ENCODE measurements around the gene SCAF4. TPM values are rescaled to one million over a fixed set of nuclear protein-coding genes. Genes with fewer than 3 reads are reported as not detected.
A peak's percentile ranks its signal among the peaks of the same experiment; 100 is the strongest.

Gene SCAF4
- polyA plus RNA-seq, 2 of the 4 experiments (the other 2 are of a cell fraction): 10.4 to 16.6 TPM

DNA sequence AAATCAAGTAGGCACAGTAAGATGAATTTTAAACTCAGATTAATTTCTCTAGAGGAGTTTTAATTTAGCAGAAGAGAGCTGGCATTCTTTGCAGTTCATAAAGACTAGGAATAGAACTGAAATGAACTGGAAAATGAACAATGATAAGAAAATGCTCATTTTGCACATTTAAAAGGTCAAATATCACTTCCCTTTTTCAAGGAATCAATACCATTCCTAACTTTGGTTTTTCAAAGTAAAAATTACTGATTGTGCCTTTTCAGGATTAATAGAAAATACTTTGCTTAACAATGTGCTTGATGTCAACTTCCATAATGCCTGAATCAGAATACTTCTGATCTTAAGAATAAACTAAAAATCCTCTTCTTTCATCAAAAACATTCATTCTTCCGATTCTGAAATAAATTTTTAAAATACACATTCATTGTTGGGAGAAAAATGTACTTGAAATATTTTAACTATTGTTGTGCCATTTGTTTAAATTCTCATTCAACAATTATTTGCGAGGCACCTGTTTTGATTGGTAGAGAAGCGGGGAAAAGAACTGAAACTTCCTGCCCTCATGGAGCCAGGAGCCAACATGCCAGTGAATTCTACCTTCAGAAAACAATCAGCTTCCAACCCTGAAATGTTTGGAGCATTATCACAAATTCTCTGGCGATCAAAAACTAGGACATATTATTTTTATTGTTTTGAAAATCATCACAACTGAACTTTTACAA, 2.1 kb downstream of the SCAF4 start:
- peak overlapping the region; percentile 92 for H3K4me3 ChIP-seq
- DNase-seq (ENCODE audit: low read depth in 1 of 2, low spot score in 1 of 2) (no peak), ATAC-seq (no peak), FAIRE-seq (no peak)
- no peak for TF ChIP-seq RAD21 (conservative IDR thresholded peaks at IDR 0.05 in 1 of 2, IDR thresholded peaks at IDR 0.05 in 1 of 2)
- no peaks in the 10 kb centered on the region for H3K9me3 ChIP-seq
- 55% methylated on average over 4 of the region's 4 CpGs for WGBS (ENCODE audit: missing lambda C conversion rate)
- ChIA-PET CTCF (no interaction called here), POLR2A (no interaction called here)
- peaks cover 35% of the 10 kb centered on the region for H3K4me1 ChIP-seq
- H3K4me2 ChIP-seq: peak overlapping the region; percentile 98
- H3K27ac ChIP-seq: no peak overlapping the region

- no peak overlapping the region for H3K27ac ChIP-seq
- no peaks in the 10 kb centered on the region for H3K9me3 ChIP-seq
- TF ChIP-seq MAZ (IDR thresholded peaks at IDR 0.05; ENCODE audit: borderline replicate concordance, low read depth, low read length) (no peak), NFE2L2 (conservative IDR thresholded peaks at IDR 0.05; ENCODE audit: low read length) (no peak), USF2 (IDR thresholded peaks at IDR 0.05) (no peak), E2F6 (IDR thresholded peaks at IDR 0.05; ENCODE audit: borderline replicate concordance, low read depth) (no peak), SREBF2 (IDR thresholded peaks at IDR 0.05) (no peak), CBX2 (IDR thresholded peaks at IDR 0.05; ENCODE audit: borderline replicate concordance, low read depth) (no peak)
- TF ChIP-seq, protein P1, sequence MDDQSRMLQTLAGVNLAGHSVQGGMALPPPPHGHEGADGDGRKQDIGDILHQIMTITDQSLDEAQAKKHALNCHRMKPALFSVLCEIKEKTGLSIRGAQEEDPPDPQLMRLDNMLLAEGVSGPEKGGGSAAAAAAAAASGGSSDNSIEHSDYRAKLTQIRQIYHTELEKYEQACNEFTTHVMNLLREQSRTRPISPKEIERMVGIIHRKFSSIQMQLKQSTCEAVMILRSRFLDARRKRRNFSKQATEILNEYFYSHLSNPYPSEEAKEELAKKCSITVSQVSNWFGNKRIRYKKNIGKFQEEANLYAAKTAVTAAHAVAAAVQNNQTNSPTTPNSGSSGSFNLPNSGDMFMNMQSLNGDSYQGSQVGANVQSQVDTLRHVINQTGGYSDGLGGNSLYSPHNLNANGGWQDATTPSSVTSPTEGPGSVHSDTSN (IDR thresholded peaks at IDR 0.05): no peak
- POLR2A ChIA-PET: no interaction called here
- no peak for DNase-seq (ENCODE audit: low read depth in 1 of 2, low spot score in 1 of 2)
- no peak for FAIRE-seq
- WGBS (ENCODE audit: missing lambda C conversion rate): 86% methylated on average over 3 of the region's 3 CpGs
- ATAC-seq: no peak
- peaks cover 41% of the 10 kb centered on the region for H3K4me1 ChIP-seq
- H3K4me3 ChIP-seq: no peak overlapping the region
- H3K4me2 ChIP-seq: peak overlapping the region; percentile 98
- CTCF ChIA-PET: no interaction called here
These were observed 3.0 kb downstream of the SCAF4 start for GRCh38 chr21:31728952-31729351.

DNA sequence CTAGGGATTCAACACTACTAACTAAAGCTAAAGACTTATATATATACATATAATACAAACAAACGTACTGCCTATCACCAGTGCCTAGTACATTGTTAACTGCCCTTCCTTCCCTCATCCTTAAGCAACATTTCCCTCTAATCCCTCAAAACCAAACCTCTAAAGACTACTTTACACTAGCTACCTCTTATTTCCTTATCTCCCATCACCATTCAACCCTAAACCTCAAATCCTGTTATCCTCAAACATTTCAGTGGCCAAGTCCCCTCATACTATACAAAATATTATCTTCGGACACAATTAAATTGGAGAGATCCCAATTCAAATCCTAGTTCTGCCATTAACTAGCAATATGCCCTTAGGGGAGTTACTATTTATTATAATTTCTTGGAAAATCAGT, 3.7 kb downstream of the SCAF4 start:
- POLR2A ChIA-PET: no interaction called here
- no peak for FAIRE-seq

DNA sequence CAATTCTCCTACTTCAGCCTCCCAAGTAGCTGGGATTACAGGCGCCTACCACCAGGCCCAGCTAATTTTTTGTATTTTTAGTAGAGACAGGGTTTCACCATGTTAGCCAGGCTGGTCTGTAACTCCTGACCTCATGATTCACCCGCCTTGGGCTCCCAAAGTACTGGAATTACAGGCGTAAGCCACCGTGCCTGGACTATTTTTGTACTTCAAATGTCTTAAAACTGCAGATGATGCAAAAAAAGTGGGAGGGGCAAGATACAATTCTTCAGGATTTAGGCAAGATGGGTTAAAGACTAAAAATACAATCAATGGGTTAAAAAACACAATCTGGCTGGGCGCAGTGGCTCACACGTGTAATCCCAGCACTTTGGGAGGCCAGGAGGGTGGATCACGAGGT, 4.7 kb downstream of the SCAF4 start:
- Histone ChIP-seq H3K4me2 (no peak overlapping the region), H3K4me1 (peaks cover 34% of the 10 kb centered on the region), H3K4me3 (no peak overlapping the region), H3K9me3 (no peaks in the 10 kb centered on the region), H3K27ac (no peak overlapping the region)
- FAIRE-seq (no peak), DNase-seq (ENCODE audit: low read depth in 1 of 2, low spot score in 1 of 2) (no peak), ATAC-seq (no peak)
- ChIA-PET CTCF (no interaction called here), POLR2A (no interaction called here)
- TF ChIP-seq MAFK (IDR thresholded peaks at IDR 0.05; ENCODE audit: partially characterized antibody) (peak; percentile 43), RAD21 (conservative IDR thresholded peaks at IDR 0.05 in 1 of 2, IDR thresholded peaks at IDR 0.05 in 1 of 2) (no peak)
- TF ChIP-seq, protein P2, sequence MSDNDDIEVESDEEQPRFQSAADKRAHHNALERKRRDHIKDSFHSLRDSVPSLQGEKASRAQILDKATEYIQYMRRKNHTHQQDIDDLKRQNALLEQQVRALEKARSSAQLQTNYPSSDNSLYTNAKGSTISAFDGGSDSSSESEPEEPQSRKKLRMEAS (IDR thresholded peaks at IDR 0.05): no peak
- 90% methylated on average over 7 of the region's 7 CpGs for WGBS (ENCODE audit: missing lambda C conversion rate)

More for the DNA sequence above, 3.7 kb downstream of the SCAF4 start:
- Histone ChIP-seq H3K4me1 (peaks cover 39% of the 10 kb centered on the region), H3K27ac (no peak overlapping the region), H3K9me3 (no peaks in the 10 kb centered on the region), H3K4me2 (no peak overlapping the region; the same call in 2 of the 3 replicates), H3K4me3 (no peak overlapping the region)
- ATAC-seq: no peak
- CTCF ChIA-PET: no interaction called here
- TF ChIP-seq MAZ (IDR thresholded peaks at IDR 0.05; ENCODE audit: borderline replicate concordance, low read depth, low read length): no peak
- TF ChIP-seq ZNF302 (CRISPR knock-in tag; IDR thresholded peaks at IDR 0.05): no peak
- TF ChIP-seq POLR2AphosphoS2 (conservative IDR thresholded peaks at IDR 0.05; ENCODE audit: low read length): no peak
- no peak for TF ChIP-seq POLR2A (IDR thresholded peaks at IDR 0.05; ENCODE audit: low read length)
- TF ChIP-seq CBX2 (IDR thresholded peaks at IDR 0.05; ENCODE audit: borderline replicate concordance, low read depth): no peak
- TF ChIP-seq ATOH8 (CRISPR knock-in tag; IDR thresholded peaks at IDR 0.05; ENCODE audit: low read depth): no peak
- TF ChIP-seq RNF2 (IDR thresholded peaks at IDR 0.05; ENCODE audit: borderline replicate concordance, low read depth): no peak
- no peak for TF ChIP-seq KDM5A (IDR thresholded peaks at IDR 0.05)
- 85% methylated on average over 2 of the region's 2 CpGs for WGBS (ENCODE audit: missing lambda C conversion rate)
- DNase-seq (ENCODE audit: low read depth in 1 of 2, low spot score in 1 of 2): no peak

Measured in A549 (cell line).